A204.1 (cell line): ENCODE data around the gene CFDP1.

ENCODE experiments used
- FAIRE-seq: peaks from 2 replicates; lab custom pipeline; 2012; peaks lifted over from hg19 to GRCh38; lab: Jason Lieb, UNC

CFDP1 gene

GRCh38 chr16:75319513-75320411 lies 113.5 kb downstream of the CFDP1 start:
- no peak for FAIRE-seq

- FAIRE-seq = no peak
Observed at GRCh38 chr16:75318737-75319136, 114.6 kb downstream of the CFDP1 start.

GRCh38 chr16:75317532-75317931 lies 115.8 kb downstream of the CFDP1 start:
- FAIRE-seq = no peak

DNA sequence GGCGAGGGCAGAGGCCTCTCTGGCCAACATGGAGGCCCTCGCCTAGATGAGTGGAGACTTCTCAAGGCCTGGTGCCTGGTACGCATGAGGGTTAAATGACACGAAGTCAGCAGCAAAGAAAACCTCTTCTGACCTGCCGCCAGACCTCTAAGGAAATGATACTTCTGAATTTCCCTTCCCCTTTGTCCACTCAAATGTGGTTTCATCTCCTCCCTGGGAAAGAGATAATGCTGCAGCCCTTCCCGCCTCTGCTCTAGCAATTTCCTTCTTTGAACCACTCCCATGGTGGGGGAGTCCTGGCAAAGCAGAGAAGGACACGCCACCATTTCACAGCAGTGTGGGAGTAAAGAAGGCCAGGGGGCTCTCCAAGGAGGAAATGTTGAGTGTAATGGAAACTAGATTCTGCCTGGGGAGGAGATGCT lies 116.2 kb downstream of the CFDP1 start:
- FAIRE-seq = no peak

DNA sequence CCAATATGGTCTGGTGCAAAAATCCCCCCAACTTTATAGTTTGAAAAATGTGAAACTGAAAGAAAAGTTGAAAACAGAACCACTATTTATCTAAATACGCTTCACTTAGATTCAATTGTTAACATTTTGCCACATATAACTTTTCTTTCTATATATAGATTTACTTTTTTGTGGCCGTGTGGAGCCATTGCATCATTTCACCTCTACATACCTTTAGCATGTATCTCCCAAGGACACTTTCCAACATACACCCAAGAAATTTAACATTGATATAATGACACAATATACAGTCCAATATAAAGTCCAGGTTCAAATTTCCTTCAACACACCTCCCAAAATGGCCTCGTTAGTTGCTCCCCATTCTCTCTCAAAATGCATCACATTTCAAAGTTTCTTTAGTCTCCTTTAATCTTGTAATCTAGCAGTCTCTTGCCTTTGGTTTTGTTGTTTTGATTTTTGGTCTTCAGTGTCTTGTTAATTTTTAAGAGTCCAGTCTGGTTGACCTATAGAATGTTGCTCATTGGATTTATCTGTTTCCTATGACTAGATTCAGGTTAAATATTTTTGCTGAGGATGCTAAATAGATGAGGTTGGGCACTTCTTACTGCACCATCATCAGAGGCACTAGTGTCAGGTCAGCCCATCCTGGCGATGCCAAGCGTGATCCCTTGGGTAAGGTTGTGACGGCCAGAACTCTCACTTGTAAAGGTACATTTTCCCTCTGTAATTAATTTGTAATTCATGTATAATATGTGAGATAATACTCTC lies 117.6 kb downstream of the CFDP1 start:
- FAIRE-seq = no peak

DNA sequence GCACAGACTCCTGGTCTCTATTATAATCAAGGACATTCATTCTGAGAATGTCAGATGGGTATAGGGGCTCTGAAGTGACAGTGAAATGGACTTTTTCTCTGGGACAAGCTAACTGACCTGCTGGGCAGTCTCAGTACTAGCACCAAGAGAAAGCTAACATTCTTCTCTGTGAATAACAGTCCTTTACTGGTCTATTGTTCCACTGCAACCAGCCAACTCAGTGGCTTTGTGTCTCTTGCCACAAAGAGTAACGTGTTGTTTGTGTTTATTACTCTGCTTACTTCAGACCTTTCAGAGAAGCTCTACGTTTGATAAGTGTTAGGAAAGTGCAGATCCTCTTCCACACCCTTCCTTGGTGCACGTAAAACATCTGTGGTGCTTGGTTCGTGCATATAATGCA lies 120.4 kb downstream of the CFDP1 start:
- FAIRE-seq = no peak

DNA sequence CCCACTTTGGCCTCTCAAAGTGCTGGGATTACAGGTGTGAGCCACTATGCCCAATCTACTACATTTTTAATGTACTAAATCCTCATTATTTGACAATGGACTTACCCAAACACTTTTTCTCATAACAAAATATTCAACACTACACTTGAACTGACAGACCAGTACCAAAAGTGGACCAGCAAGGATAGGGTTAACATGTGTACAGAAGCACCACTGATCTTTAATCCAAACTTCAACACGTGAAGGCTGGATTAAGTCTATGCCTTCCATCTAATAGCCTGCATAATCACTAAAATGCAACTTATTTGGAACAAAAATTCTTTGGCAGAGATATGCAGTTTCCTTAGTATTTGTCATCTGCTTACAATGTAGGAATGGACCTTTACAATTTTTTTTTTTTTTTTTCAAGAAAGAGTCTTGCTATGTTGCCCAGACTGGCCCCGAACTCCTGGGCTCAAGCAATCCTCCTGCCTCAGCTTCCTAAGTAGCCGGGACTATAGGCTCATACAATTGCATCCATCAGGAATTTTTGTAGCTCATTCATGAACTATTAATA lies 121.8 kb downstream of the CFDP1 start:
- FAIRE-seq = no peak

DNA sequence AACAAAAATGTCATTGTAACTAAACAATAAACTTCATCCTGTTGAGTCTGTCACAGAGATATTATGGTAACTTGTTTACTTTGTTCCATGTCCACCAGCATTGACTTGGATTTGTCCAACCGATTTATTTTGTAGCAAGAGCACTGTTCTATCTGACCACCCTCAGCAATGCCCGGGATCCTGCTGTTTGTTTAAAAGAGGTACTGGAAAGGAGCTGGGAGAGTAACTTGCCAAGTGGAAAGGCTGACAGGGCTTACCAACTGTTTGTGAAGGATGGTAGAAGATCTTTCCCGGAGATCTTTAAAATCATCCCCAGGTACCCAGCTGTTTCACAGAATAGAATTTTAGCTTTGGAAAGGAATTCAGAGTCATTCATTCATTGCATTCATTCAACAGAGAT lies 122.8 kb downstream of the CFDP1 start:
- FAIRE-seq = no peak

- no peak for FAIRE-seq
Observed at GRCh38 chr16:75309899-75310430, 123.3 kb downstream of the CFDP1 start.

DNA sequence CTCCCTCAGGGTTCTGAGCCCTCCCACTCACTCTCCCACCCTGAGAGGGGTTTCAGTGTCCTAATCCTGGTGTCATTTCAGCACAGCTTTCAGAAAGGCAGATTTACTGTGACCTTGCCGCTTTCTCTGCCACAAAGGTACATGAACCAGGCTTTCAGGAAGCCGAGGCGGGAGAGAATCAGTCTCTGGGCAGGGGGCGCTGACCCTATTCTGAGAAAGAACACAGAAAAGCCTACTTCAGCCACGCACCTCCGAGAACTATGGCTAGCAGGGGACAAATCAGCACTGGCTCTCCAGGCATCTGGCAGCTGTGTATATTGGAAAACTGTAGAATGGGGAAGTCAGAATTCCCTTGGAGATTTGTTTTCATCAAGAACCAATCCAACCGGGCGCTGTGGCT lies 124.1 kb downstream of the CFDP1 start:
- FAIRE-seq = no peak

DNA sequence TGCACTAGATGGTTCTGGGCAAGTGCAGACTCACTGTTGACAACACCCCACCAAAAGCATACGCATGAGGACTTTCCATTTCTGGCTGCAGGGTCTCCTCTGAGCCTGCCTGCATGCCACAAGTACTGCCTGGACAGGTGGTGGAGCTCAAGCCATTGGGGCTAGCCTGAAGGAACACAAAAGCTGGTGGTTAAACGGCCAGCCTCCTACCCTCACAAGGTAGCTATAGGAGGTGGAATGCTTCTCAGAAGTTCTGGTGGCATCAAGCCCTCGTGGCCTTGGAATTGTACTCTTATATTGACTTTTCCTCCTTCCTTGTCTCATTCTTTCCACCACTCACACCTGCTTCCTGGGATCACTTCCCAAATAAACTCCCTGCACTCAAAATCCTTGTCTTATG lies 125.3 kb downstream of the CFDP1 start:
- no peak for FAIRE-seq

DNA sequence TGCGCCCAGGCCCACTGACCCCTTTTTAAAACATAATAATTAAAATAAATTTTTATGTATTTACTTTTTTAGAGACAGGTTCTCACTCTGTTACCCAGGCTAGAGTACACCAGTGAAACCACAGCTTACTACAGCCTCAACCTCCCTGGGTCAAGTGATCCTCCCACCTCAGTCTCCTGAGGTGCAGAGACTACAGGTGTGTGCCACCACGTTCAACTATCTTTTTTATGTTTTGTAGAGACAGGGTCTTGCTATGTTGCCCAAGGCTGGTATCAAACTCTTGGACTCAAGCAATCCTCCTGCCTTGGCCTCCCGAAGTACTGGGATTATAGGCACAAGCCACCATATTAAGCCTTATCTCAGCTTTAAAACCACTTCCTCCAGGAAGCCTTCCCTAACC lies 125.8 kb downstream of the CFDP1 start:
- no peak for FAIRE-seq

DNA sequence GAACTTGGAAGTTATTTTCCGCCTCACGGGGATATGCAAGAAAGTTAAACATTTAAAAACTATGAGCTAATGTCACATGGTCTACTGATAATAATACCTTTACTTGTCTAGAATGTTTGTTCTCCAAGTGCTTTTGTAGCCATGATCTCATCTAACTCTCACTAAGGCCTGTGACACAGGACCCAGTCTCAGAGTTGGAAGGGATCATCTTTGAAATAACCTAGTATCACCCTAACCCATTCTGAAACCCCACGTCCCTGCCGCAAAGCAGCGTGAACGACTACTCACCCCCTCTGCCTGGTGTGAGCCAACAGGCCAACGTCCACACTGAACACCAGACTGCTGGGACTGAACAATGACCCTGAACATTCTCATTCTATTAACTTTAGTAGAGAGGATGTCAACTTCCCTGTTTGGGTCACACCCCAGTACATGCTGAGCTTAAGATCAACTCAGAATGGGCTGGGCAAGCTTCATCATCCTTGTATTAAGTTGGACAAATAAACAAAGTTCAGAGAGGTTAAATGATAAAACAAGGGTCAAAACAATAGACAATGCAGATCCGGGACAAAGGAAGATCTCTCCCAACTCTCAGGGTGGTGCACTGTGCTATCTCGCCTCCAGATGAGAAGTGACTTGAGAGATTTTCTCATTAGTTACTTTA lies 127.1 kb downstream of the CFDP1 start:
- no peak for FAIRE-seq

GRCh38 chr16:75305364-75306098 lies 127.8 kb downstream of the CFDP1 start:
- FAIRE-seq = no peak

DNA sequence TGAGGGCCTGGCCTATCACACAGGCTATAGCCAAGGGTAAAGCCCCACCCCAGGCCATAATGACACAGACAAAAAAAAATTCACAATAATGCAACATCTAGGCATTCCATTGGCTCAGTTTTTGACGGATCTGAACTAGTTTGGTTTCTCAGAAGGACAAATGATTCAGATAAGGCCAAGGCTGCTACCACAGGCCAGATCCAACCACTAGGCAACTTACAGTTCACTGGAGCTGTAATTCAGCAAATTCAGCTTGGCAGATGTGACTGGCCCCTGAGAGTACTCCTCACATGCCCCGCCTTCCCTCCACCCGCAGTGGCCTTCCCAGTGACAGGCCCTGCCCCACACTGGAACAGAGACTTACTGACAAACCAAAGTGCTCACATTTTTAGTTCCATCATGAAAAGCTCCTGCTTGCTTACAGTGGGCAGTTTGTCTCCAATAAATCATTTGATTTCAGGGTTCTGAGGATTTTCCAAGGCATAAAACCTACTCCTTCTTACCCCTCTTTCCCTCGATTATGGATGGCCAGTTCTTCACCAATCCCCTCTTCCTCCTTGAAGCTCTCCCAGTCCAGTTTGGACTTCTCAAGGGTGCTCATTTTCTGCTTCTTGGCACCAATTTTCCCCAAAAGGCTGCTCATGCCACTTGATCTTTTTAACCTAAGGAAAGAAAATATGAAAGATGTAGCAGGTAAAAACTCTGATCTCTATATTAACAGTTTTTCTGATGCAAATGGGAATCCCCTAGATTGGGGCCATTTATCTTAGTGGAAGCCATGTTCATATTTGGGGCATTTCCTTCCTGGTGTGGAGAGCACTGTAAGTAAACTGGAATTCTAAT lies 128.6 kb downstream of the CFDP1 start:
- no peak for FAIRE-seq

- FAIRE-seq = no peak
Observed at GRCh38 chr16:75301804-75302203, 131.5 kb downstream of the CFDP1 start.

DNA sequence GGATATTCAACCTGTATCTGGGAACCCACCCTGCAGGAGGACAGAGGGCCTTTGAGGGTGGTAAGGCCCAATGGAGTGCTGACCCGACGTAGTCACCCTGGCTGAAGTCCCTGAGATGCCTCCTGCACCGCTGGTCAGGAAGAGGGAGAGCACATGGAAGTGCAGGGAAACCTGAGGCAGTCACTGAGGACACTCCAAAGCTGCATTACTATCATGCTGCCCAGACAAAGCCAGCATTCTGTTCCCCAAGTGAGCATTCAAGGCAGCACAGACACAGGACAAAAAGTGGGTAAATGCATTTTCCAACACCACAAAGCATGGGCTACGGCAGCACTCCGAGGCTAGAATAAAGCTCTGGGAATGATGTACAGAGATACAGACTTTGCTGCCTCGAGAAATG lies 135.0 kb downstream of the CFDP1 start:
- FAIRE-seq = no peak

- FAIRE-seq = no peak
Observed at GRCh38 chr16:75296606-75297005, 136.7 kb downstream of the CFDP1 start.

DNA sequence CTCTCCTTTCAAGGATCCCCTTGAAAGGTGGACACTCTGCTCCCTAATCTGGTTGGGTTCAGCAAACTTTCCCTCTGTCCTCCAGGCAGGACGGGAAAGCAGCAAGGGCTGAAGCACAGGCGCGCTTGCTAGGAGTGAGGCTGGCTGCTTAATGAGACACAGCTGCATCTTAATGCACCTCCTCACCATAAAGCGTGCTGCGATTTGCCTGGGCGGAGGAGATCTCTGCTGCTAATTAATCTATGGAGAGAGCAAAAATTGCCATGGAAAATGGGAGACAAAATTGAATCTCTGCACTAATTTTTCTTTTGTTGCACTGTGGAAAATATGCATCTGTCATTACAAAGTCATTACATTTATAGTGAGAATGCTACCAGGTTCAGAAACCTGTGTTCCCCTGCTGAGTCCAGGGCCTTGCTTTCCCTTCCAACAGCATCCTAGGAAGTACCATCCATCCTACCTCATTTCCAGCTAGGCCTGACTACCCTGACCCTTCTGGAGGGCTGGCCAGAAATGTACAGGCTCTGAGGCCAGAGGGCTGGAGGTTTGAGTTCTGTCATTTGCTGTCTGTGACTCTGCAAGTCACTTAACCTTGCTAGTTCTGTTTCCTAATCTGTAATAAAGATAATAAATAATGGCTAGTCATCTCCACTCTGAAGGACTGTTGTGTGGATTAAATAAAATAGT lies 138.4 kb downstream of the CFDP1 start:
- FAIRE-seq = no peak

GRCh38 chr16:75293772-75294171 lies 139.5 kb downstream of the CFDP1 start:
- no peak for FAIRE-seq
